Measurements from ENCODE around the gene PLCB2. TPM values are rescaled to one million over a fixed set of nuclear protein-coding genes. Genes with fewer than 3 reads are reported as not detected.

The PLCB2 gene
- total and polyA plus RNA-seq, 4 experiments from 2014 or later, result 22.6 to 219 (median 124) TPM

DNA sequence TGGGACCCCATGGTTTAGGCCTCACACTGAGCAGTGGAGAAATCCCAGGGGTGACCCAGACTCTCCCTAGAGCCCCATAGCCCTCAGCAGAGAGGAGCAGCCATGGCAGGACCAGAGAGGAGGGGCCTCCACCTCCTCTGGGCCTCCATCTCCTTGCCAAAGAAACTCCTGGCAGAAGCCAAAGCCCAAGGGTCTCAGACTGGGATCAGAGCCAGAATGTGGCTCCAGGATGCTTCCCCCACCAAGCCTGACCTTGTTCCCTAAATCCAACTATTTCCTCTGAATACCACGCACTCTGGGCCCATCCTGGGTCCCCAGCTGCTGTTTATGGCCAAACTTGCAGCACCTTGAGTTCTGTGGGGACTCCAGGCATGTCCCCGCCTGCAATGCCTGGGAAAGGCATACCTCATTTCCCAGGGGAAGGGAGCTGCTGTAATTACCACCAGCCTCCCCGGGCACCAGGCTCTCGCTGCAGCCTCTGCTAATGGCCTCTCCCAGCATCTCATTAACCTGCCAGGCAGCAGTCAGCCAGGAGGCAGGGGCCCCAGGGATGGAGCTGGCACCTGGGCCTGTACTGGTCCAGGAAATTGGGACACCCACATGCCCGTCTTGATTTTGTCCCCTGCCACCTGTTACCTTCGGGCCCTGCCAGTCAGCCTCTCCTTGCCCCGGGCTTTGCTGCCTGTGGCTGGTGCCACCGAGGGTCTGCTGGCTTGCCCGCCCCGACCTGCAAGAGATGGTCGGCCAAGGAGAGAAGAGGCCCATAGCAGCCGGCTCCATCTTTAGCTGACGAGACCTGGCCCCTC lies 28.4 kb upstream of the PLCB2 start:
- H3K4me3 Mint-ChIP-seq, result no peak overlapping the region
- intact Hi-C loops (cut with micrococcal nuclease), result loop anchor here (5.0 kb wide), 1 partner anchor 119 kb away; no protein-coding TSS in a partner anchor
- H3K27me3 ChIP-seq (ENCODE audit: insufficient read depth, low read length), result no peaks in the 10 kb centered on the region
- H3K27me3 Mint-ChIP-seq, result peaks cover 0 to 2% of the 10 kb centered on the region in 2 donors
- no peak overlapping the region for H3K27ac ChIP-seq (ENCODE audit: low read depth, low read length)
- peaks cover 7 to 16% (median 9%) of the 10 kb centered on the region in 4 donors for H3K4me1 Mint-ChIP-seq
- H3K9me3 Mint-ChIP-seq, result no peaks in the 10 kb centered on the region
- no peak for DNase-seq
- H3K4me1 ChIP-seq (ENCODE audit: insufficient read depth, low read length), result peaks cover 15% of the 10 kb centered on the region
- peak overlapping the region in 1 of 7 donors; percentile 47 for H3K27ac Mint-ChIP-seq
- H3K9me3 ChIP-seq (ENCODE audit: control insufficient read depth in 1 of 2, low read length in 2 of 2), result no peaks in the 10 kb centered on the region
- ChIA-PET CTCF (ENCODE audit: partially characterized antibody) (interaction anchor here (0.6 to 21.4 kb wide), 16 partner anchors 9 to 292 kb away, joined by 3 to 634 read pairs (median 8); partner anchors contain the start of genes ANKRD63, INAFM2 and PLCB2), POLR2A (ENCODE audit: partially characterized antibody) (interaction anchor here (1.2 to 4.2 kb wide), 2 partner anchors 16 to 27 kb away, joined by 4 to 32 read pairs; partner anchors contain the start of gene PLCB2)
- no peak overlapping the region for H3K4me3 ChIP-seq (ENCODE audit: low read length in 2 of 2)
- H3K36me3 ChIP-seq (ENCODE audit: insufficient read depth, low read length), result no peaks in the 10 kb centered on the region
- H3K36me3 Mint-ChIP-seq, result no peaks in the 10 kb centered on the region

GRCh38 chr15:40334941-40335795 lies 27.4 kb upstream of the PLCB2 start:
- Mint-ChIP-seq H3K36me3 (no peaks in the 10 kb centered on the region), H3K27me3 (peaks cover 0 to 2% of the 10 kb centered on the region in 2 donors), H3K4me3 (no peak overlapping the region), H3K4me1 (peaks cover 7 to 16% (median 9%) of the 10 kb centered on the region in 4 donors), H3K9me3 (no peaks in the 10 kb centered on the region), H3K27ac (peak overlapping the region in 1 of 7 donors; percentile 13)
- Histone ChIP-seq H3K27me3 (ENCODE audit: insufficient read depth, low read length) (no peaks in the 10 kb centered on the region), H3K27ac (ENCODE audit: low read depth, low read length) (no peak overlapping the region), H3K4me3 (ENCODE audit: low read length in 2 of 2) (no peak overlapping the region), H3K36me3 (ENCODE audit: insufficient read depth, low read length) (no peaks in the 10 kb centered on the region), H3K9me3 (ENCODE audit: control insufficient read depth in 1 of 2, low read length in 2 of 2) (no peaks in the 10 kb centered on the region), H3K4me1 (ENCODE audit: insufficient read depth, low read length) (peaks cover 15% of the 10 kb centered on the region)
- DNase-seq, result no peak
- CTCF ChIA-PET (ENCODE audit: partially characterized antibody), result interaction anchor here (0.6 to 21.4 kb wide), 9 partner anchors 8 to 87 kb away, joined by 3 to 634 read pairs (median 14); partner anchors contain the start of genes ANKRD63, INAFM2 and PLCB2
- POLR2A ChIA-PET (ENCODE audit: partially characterized antibody), result interaction anchor here (1.0 to 4.2 kb wide), 4 partner anchors 12 to 105 kb away, joined by 3 to 32 read pairs (median 6); partner anchors contain the start of genes INAFM2 and PLCB2
- intact Hi-C loops (cut with micrococcal nuclease), result loop anchor here (5.0 kb wide), 1 partner anchor 118 kb away; no protein-coding TSS in a partner anchor

GRCh38 chr15:40334541-40334940 lies 26.8 kb upstream of the PLCB2 start:
- peaks cover 15% of the 10 kb centered on the region for H3K4me1 ChIP-seq (ENCODE audit: insufficient read depth, low read length)
- peaks cover 7 to 16% (median 9%) of the 10 kb centered on the region in 4 donors for H3K4me1 Mint-ChIP-seq
- H3K27ac ChIP-seq (ENCODE audit: low read depth, low read length), result no peak overlapping the region
- H3K9me3 ChIP-seq (ENCODE audit: control insufficient read depth in 1 of 2, low read length in 2 of 2), result no peaks in the 10 kb centered on the region
- no peak overlapping the region for H3K27ac Mint-ChIP-seq
- H3K36me3 ChIP-seq (ENCODE audit: insufficient read depth, low read length), result no peaks in the 10 kb centered on the region
- intact Hi-C loops (cut with micrococcal nuclease), result no loop called here
- H3K9me3 Mint-ChIP-seq, result no peaks in the 10 kb centered on the region
- H3K27me3 Mint-ChIP-seq, result peaks cover 0 to 2% of the 10 kb centered on the region in 2 donors
- DNase-seq, result no peak
- H3K4me3 Mint-ChIP-seq, result no peak overlapping the region
- ChIA-PET POLR2A (ENCODE audit: partially characterized antibody) (interaction anchor here (0.9 to 1.7 kb wide), 4 partner anchors 9 to 105 kb away, joined by 3 to 7 read pairs (median 4); partner anchors contain the start of genes INAFM2 and PLCB2), CTCF (ENCODE audit: partially characterized antibody) (interaction anchor here (1.3 to 21.4 kb wide), 7 partner anchors 7 to 58 kb away, joined by 4 to 634 read pairs (median 39); partner anchors contain the start of genes ANKRD63, INAFM2 and PLCB2)
- no peaks in the 10 kb centered on the region for H3K36me3 Mint-ChIP-seq
- no peaks in the 10 kb centered on the region for H3K27me3 ChIP-seq (ENCODE audit: insufficient read depth, low read length)
- H3K4me3 ChIP-seq (ENCODE audit: low read length in 2 of 2), result no peak overlapping the region

GRCh38 chr15:40333922-40334492 lies 26.3 kb upstream of the PLCB2 start:
- H3K27ac ChIP-seq (ENCODE audit: low read depth, low read length), result no peak overlapping the region
- Mint-ChIP-seq H3K27ac (peak overlapping the region in 6 of 7 donors; percentile 6 to 86 (median 67)), H3K4me1 (peaks cover 7 to 16% (median 9%) of the 10 kb centered on the region in 4 donors)

DNA sequence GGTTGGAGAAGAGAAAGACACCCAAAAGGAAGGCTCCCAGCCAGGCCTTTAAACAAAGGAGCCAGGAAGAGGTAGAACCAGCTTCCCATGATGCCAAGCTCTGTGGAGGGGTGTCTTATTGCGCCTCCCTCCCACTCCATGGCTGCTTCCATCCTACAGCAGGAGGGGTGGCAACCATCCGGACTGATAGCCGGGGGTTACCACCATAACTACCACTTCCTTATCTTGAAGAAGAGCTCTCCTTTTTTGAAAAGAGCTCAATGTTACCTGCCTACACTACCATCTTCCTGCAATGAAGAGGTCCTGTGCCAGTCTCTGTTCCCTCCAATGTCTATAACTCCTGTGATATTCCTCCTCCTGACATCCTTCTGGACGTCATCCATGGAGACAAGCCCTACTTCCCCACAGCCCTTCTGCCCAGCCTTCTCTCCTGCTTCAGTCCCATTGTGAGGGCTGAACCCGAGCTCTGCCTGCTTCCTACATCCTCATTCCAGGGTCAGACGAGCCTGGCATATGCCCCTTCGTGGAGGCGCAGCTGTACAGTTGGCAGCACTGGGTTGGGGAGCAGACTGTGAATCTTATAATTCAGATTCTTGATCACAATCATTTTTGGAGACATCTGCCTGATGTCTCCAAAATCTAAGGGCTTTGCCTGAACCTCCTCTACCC lies 24.5 kb upstream of the PLCB2 start:
- Histone ChIP-seq H3K4me1 (ENCODE audit: insufficient read depth, low read length) (peaks cover 8% of the 10 kb centered on the region), H3K9me3 (ENCODE audit: control insufficient read depth in 1 of 2, low read length in 2 of 2) (no peaks in the 10 kb centered on the region), H3K36me3 (ENCODE audit: insufficient read depth, low read length) (no peaks in the 10 kb centered on the region), H3K27ac (ENCODE audit: low read depth, low read length) (no peak overlapping the region), H3K27me3 (ENCODE audit: insufficient read depth, low read length) (no peaks in the 10 kb centered on the region), H3K4me3 (ENCODE audit: low read length in 2 of 2) (no peak overlapping the region)
- H3K4me3 Mint-ChIP-seq, result no peak overlapping the region
- H3K9me3 Mint-ChIP-seq, result no peaks in the 10 kb centered on the region
- CTCF ChIA-PET (ENCODE audit: partially characterized antibody), result interaction anchor here (1.0 to 21.4 kb wide), 6 partner anchors 9 to 287 kb away, joined by 4 to 634 read pairs (median 6); partner anchors contain the start of genes CCDC9B, INAFM2 and PLCB2
- no peak overlapping the region for H3K27ac Mint-ChIP-seq
- no peaks in the 10 kb centered on the region for H3K27me3 Mint-ChIP-seq
- DNase-seq, result no peak
- H3K4me1 Mint-ChIP-seq, result peaks cover 5 to 12% (median 6%) of the 10 kb centered on the region in 4 donors
- intact Hi-C loops (cut with micrococcal nuclease), result no loop called here
- H3K36me3 Mint-ChIP-seq, result no peaks in the 10 kb centered on the region
- POLR2A ChIA-PET (ENCODE audit: partially characterized antibody), result interaction anchor here (0.8 to 1.4 kb wide), 2 partner anchors 9 to 25 kb away, joined by 3 to 4 read pairs; partner anchors contain the start of gene PLCB2

More at GRCh38 chr15:40333922-40334492, 26.3 kb upstream of the PLCB2 start:
- Histone ChIP-seq H3K4me3 (ENCODE audit: low read length in 2 of 2) (no peak overlapping the region), H3K4me1 (ENCODE audit: insufficient read depth, low read length) (peaks cover 15% of the 10 kb centered on the region), H3K27me3 (ENCODE audit: insufficient read depth, low read length) (no peaks in the 10 kb centered on the region), H3K9me3 (ENCODE audit: control insufficient read depth in 1 of 2, low read length in 2 of 2) (no peaks in the 10 kb centered on the region), H3K36me3 (ENCODE audit: insufficient read depth, low read length) (no peaks in the 10 kb centered on the region)
- ChIA-PET POLR2A (ENCODE audit: partially characterized antibody) (interaction anchor here (0.9 to 1.7 kb wide), 4 partner anchors 8 to 106 kb away, joined by 3 to 7 read pairs (median 4); partner anchors contain the start of genes INAFM2 and PLCB2), CTCF (ENCODE audit: partially characterized antibody) (interaction anchor here (1.3 to 21.4 kb wide), 7 partner anchors 7 to 58 kb away, joined by 4 to 634 read pairs (median 39); partner anchors contain the start of genes ANKRD63, INAFM2 and PLCB2)
- H3K9me3 Mint-ChIP-seq, result no peaks in the 10 kb centered on the region
- H3K27me3 Mint-ChIP-seq, result peaks cover 0 to 2% of the 10 kb centered on the region in 2 donors
- DNase-seq, result peak in 1 of 5 donors; percentile 11
- H3K36me3 Mint-ChIP-seq, result no peaks in the 10 kb centered on the region
- intact Hi-C loops (cut with micrococcal nuclease), result no loop called here
- H3K4me3 Mint-ChIP-seq, result peak overlapping the region in 4 of 8 donors; percentile 24 to 60 (median 36)

- no peaks in the 10 kb centered on the region for H3K27me3 Mint-ChIP-seq
- H3K4me3 ChIP-seq (ENCODE audit: low read length in 2 of 2), result no peak overlapping the region
- H3K27ac Mint-ChIP-seq, result no peak overlapping the region
- H3K36me3 Mint-ChIP-seq, result no peaks in the 10 kb centered on the region
- no peak overlapping the region for H3K4me3 Mint-ChIP-seq
- H3K27me3 ChIP-seq (ENCODE audit: insufficient read depth, low read length), result no peaks in the 10 kb centered on the region
- H3K36me3 ChIP-seq (ENCODE audit: insufficient read depth, low read length), result no peaks in the 10 kb centered on the region
- intact Hi-C loops (cut with micrococcal nuclease), result no loop called here
- peaks cover 8% of the 10 kb centered on the region for H3K4me1 ChIP-seq (ENCODE audit: insufficient read depth, low read length)
- no peaks in the 10 kb centered on the region for H3K9me3 ChIP-seq (ENCODE audit: control insufficient read depth in 1 of 2, low read length in 2 of 2)
- ChIA-PET CTCF (ENCODE audit: partially characterized antibody) (interaction anchor here (1.0 to 21.4 kb wide), 6 partner anchors 10 to 286 kb away, joined by 4 to 634 read pairs (median 6); partner anchors contain the start of genes CCDC9B, INAFM2 and PLCB2), POLR2A (ENCODE audit: partially characterized antibody) (interaction anchor here (1.4 kb wide), 1 partner anchor 24 kb away, joined by 4 read pairs; the partner anchor contains the start of gene PLCB2)
- DNase-seq, result no peak
- H3K9me3 Mint-ChIP-seq, result no peaks in the 10 kb centered on the region
- no peak overlapping the region for H3K27ac ChIP-seq (ENCODE audit: low read depth, low read length)
- peaks cover 5 to 12% (median 7%) of the 10 kb centered on the region in 4 donors for H3K4me1 Mint-ChIP-seq
These were observed 23.9 kb upstream of the PLCB2 start for GRCh38 chr15:40331637-40332036.

All from CD4-positive, alpha-beta memory T cell (primary cell).